ENCODE measurements around the gene TRAF2. TPM values are rescaled to one million over a fixed set of nuclear protein-coding genes. Genes with fewer than 3 reads are reported as not detected.

Gene TRAF2
- total and polyA plus RNA-seq, 2 of the 8 experiments (the other 6 are each of a cell fraction or from before 2014, with no cell fraction given): 26.9 to 50.2 TPM

- TF ChIP-seq ASH2L (IDR thresholded peaks at IDR 0.05; ENCODE audit: low read length): no peak
- no peak for TF ChIP-seq BACH1 (IDR thresholded peaks at IDR 0.05; ENCODE audit: low read length)
- TF ChIP-seq SUZ12 (IDR thresholded peaks at IDR 0.05; ENCODE audit: low read length): no peak
- TF ChIP-seq, protein P1, sequence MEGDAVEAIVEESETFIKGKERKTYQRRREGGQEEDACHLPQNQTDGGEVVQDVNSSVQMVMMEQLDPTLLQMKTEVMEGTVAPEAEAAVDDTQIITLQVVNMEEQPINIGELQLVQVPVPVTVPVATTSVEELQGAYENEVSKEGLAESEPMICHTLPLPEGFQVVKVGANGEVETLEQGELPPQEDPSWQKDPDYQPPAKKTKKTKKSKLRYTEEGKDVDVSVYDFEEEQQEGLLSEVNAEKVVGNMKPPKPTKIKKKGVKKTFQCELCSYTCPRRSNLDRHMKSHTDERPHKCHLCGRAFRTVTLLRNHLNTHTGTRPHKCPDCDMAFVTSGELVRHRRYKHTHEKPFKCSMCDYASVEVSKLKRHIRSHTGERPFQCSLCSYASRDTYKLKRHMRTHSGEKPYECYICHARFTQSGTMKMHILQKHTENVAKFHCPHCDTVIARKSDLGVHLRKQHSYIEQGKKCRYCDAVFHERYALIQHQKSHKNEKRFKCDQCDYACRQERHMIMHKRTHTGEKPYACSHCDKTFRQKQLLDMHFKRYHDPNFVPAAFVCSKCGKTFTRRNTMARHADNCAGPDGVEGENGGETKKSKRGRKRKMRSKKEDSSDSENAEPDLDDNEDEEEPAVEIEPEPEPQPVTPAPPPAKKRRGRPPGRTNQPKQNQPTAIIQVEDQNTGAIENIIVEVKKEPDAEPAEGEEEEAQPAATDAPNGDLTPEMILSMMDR (IDR thresholded peaks at IDR 0.05; ENCODE audit: control extremely low read depth in 1 of 3, insufficient read depth in 1 of 3, low read depth in 1 of 3, low read length in 3 of 3): no peak
- TF ChIP-seq HDAC6 (IDR thresholded peaks at IDR 0.05; ENCODE audit: low read depth, low read length): no peak
- H3K56ac ChIP-seq (replicated peaks; ENCODE audit: insufficient read length, low read depth, low read length): no peak overlapping the region
- no peaks in the 10 kb centered on the region; a peak in 1 of 7 replicates for H3K4me1 ChIP-seq (replicated peaks in 1 of 4; ENCODE audit: control insufficient read depth in 3 of 4, insufficient read depth in 4 of 4, low read length in 3 of 4)
- H2BK12ac ChIP-seq (ENCODE audit: low read depth, low read length): no peak overlapping the region
- FAIRE-seq (no peak), DNase-seq (ENCODE audit: low read depth in 1 of 2, low spot score in 2 of 2) (peak in 1 of 2 experiments; percentile 52)
- no peak overlapping the region for H2AFZ ChIP-seq (ENCODE audit: low read length)
- no peak overlapping the region for H3K18ac ChIP-seq (ENCODE audit: extremely low read depth, low read length)
- peaks cover 1 to 7% (median 4%) of the 10 kb centered on the region in 4 experiments; a peak in 5 of 8 replicates for H3K36me3 ChIP-seq (ENCODE audit: control insufficient read depth in 2 of 4, insufficient read depth in 4 of 4, low read length in 3 of 4)
- no peak overlapping the region for H4K5ac ChIP-seq (ENCODE audit: insufficient read length, low read depth, low read length)
- POLR2A ChIA-PET (ENCODE audit: partially characterized antibody): interaction anchor here (0.6 to 16.2 kb wide), 9 partner anchors 9 to 82 kb away, joined by 3 to 248 read pairs (median 3); partner anchors contain the start of genes AJM1, EDF1 and RABL6
- H3K27ac ChIP-seq (ENCODE audit: low read depth, low read length): no peak overlapping the region
- no peak overlapping the region for H3K4me3 ChIP-seq (ENCODE audit: extremely low read depth in 1 of 4, insufficient read depth in 2 of 4, low read depth in 3 of 4, low read length in 4 of 4)
- H2BK15ac ChIP-seq (ENCODE audit: low read length): no peak overlapping the region
- no peak overlapping the region for H2BK5ac ChIP-seq (ENCODE audit: low read depth, low read length)
- H2AK5ac ChIP-seq (ENCODE audit: low read depth, low read length): 0 out of 2 replicates have a peak overlapping the region, but pooled peaks have one; percentile 6
- peak overlapping the region; percentile 53 for H4K8ac ChIP-seq (ENCODE audit: extremely low read depth, insufficient read depth, low read length)
- no peaks in the 10 kb centered on the region for H3K79me1 ChIP-seq (ENCODE audit: low read depth, low read length)
- no peak overlapping the region for H3K14ac ChIP-seq (ENCODE audit: insufficient read length)
- H3K9ac ChIP-seq (replicated peaks in 1 of 4; ENCODE audit: extremely low read depth in 1 of 4, low read depth in 3 of 4, low read length in 3 of 4): no peak overlapping the region
- H3K23ac ChIP-seq (ENCODE audit: insufficient read length): no peak overlapping the region
- no peak overlapping the region for H3K4ac ChIP-seq (replicated peaks; ENCODE audit: insufficient read length, low read depth, low read length)
- no peak overlapping the region for H4K91ac ChIP-seq (replicated peaks; ENCODE audit: insufficient read length, low read length)
- H2BK120ac ChIP-seq (replicated peaks; ENCODE audit: low read depth, low read length): no peak overlapping the region
- no peak overlapping the region for H3K4me2 ChIP-seq (ENCODE audit: insufficient read depth in 1 of 2, low read depth in 2 of 2, low read length in 2 of 2)
- WGBS, 2 experiments (ENCODE audit: extremely low coverage in 1 of 2, insufficient coverage in 1 of 2, insufficient read length in 1 of 2, insufficient replicate concordance in 2 of 2, low coverage in 1 of 2, low lambda C conversion rate in 2 of 2, missing lambda C conversion rate in 1 of 2): 82% methylated on average over 13 of the region's 14 CpGs; no CpG with 5 or more reads in 1 of the 2 experiments
- CTCF ChIA-PET (ENCODE audit: partially characterized antibody): interaction anchor here (0.7 to 1.7 kb wide), 6 partner anchors 14 to 61 kb away, joined by 3 to 5 read pairs (median 4); partner anchors contain the start of genes AJM1 and CCDC183
- H3K23me2 ChIP-seq (ENCODE audit: low read depth, low read length): no peaks in the 10 kb centered on the region
- no peak overlapping the region for H2BK20ac ChIP-seq (ENCODE audit: low read length)
- no peaks in the 10 kb centered on the region for H3K27me3 ChIP-seq (replicated peaks in 1 of 4; ENCODE audit: control insufficient read depth in 3 of 4, extremely low read depth in 1 of 4, insufficient read depth in 3 of 4, low read length in 3 of 4)
- peaks cover 0 to 17% of the 10 kb centered on the region in 2 experiments for H4K20me1 ChIP-seq (replicated peaks in 1 of 2; ENCODE audit: control insufficient read depth in 1 of 2, insufficient read depth in 2 of 2, low read length in 2 of 2)
- H3K9me3 ChIP-seq (ENCODE audit: insufficient read depth in 2 of 2, low read depth in 1 of 2, low read length in 1 of 2): no peaks in the 10 kb centered on the region
- H3K79me2 ChIP-seq (ENCODE audit: control insufficient read depth in 1 of 2, insufficient read depth in 2 of 2, low read length in 2 of 2): no peaks in the 10 kb centered on the region
Observed at GRCh38 chr9:136856541-136857141, 29.7 kb upstream of the TRAF2 start.

All from H1 (cell line).